H9 (cell line): ENCODE results near the gene TRPC6. TPM values are rescaled to one million over a fixed set of nuclear protein-coding genes. Genes with fewer than 3 reads are reported as not detected.

Experiments
- DNase-seq: peaks from one replicate; pipeline ENCODE4 v3.0.0-alpha.2; 2017
- H2AFZ ChIP-seq: one replicate; pipeline ENCODE4 v1.6.1; 2013; ENCODE audit warnings: mild to moderate bottlenecking, low read length, control low read depth, moderate library complexity
- H2AK5ac ChIP-seq: 2 replicates; pipeline ENCODE4 v1.6.1; 2013; ENCODE audit warnings: low read length, control low read depth, mixed read lengths; ENCODE audit not compliant: insufficient read length
- H2BK120ac ChIP-seq: one replicate; pipeline ENCODE4 v1.6.1; 2013; ENCODE audit warnings: low read depth, mild to moderate bottlenecking, low read length, control low read depth, inconsistent platforms; ENCODE audit not compliant: poor library complexity, severe bottlenecking
- H2BK12ac ChIP-seq: 2 replicates; pipeline ENCODE4 v1.6.1; 2013; ENCODE audit warnings: low read length, control low read depth, mixed read lengths, low read depth; ENCODE audit not compliant: insufficient read length
- H2BK15ac ChIP-seq: 2 replicates; pipeline ENCODE4 v1.6.1; 2013; ENCODE audit warnings: low read depth, low read length, control low read depth
- H2BK20ac ChIP-seq: one replicate; pipeline ENCODE4 v1.6.1; 2013; ENCODE audit warnings: low read depth, mild to moderate bottlenecking, low read length, control low read depth, inconsistent platforms; ENCODE audit not compliant: poor library complexity, severe bottlenecking
- H2BK5ac ChIP-seq: 2 replicates; pipeline ENCODE4 v1.6.1; 2013; ENCODE audit warnings: low read length, control low read depth, mixed read lengths; ENCODE audit not compliant: insufficient read length
- H3K14ac ChIP-seq: 2 replicates; pipeline ENCODE4 v1.6.1; 2013; ENCODE audit warnings: low read length, control low read depth; ENCODE audit not compliant: insufficient read depth
- H3K18ac ChIP-seq: 2 replicates; pipeline ENCODE4 v1.6.1; 2013; ENCODE audit warnings: low read depth, mild to moderate bottlenecking, mixed read lengths, low read length, control low read depth; ENCODE audit not compliant: insufficient read length
- H3K23ac ChIP-seq: 2 replicates; pipeline ENCODE4 v1.6.1; 2013; ENCODE audit warnings: low read length, control low read depth, mixed read lengths, low read depth; ENCODE audit not compliant: insufficient read length
- H3K23me2 ChIP-seq: 2 replicates; pipeline ENCODE4 v1.6.1; 2013; ENCODE audit warnings: low read depth, mild to moderate bottlenecking, mixed read lengths, low read length, control low read depth; ENCODE audit not compliant: insufficient read length, poor library complexity, severe bottlenecking
- H3K27ac ChIP-seq: 2 replicates; pipeline ENCODE4 v1.5.1; 2013; ENCODE audit warnings: low read length, control low read depth, mixed read lengths, low read depth; ENCODE audit not compliant: insufficient read length
- H3K27me3 ChIP-seq: 2 replicates; pipeline ENCODE4 v1.6.1; 2013; ENCODE audit warnings: low read length, control low read depth, inconsistent platforms; ENCODE audit not compliant: insufficient read depth
- H3K4ac ChIP-seq: 2 replicates; pipeline ENCODE4 v1.6.1; 2013; ENCODE audit warnings: low read depth, mild to moderate bottlenecking, control low read depth, inconsistent platforms, low read length, moderate library complexity
- H3K4me1 ChIP-seq: 2 replicates; pipeline ENCODE4 v1.6.1; 2013; ENCODE audit warnings: low read length, control low read depth, inconsistent platforms; ENCODE audit not compliant: insufficient read depth
- H3K4me2 ChIP-seq: 2 replicates; pipeline ENCODE4 v1.6.1; 2013; ENCODE audit warnings: low read length, control low read depth, mixed read lengths; ENCODE audit not compliant: insufficient read length, insufficient read depth
- H3K56ac ChIP-seq: 2 replicates; pipeline ENCODE4 v1.6.1; 2013; ENCODE audit warnings: low read depth, mild to moderate bottlenecking, mixed read lengths, low read length, control low read depth; ENCODE audit not compliant: insufficient read length
- H3K79me1 ChIP-seq: 2 replicates; pipeline ENCODE4 v1.6.1; 2013; ENCODE audit warnings: low read depth, mild to moderate bottlenecking, moderate library complexity, low read length, control low read depth, inconsistent platforms; ENCODE audit not compliant: insufficient read depth, poor library complexity, severe bottlenecking
- H3K79me2 ChIP-seq: 2 replicates; pipeline ENCODE4 v1.6.1; 2013; ENCODE audit warnings: low read length, control low read depth, inconsistent platforms; ENCODE audit not compliant: insufficient read depth
- H3K9ac ChIP-seq: 2 replicates; pipeline ENCODE4 v1.6.1; 2013; ENCODE audit warnings: low read length, control low read depth, mixed read lengths; ENCODE audit not compliant: insufficient read length; ENCODE audit errors: extremely low read depth
- H3K9me3 ChIP-seq: one replicate; pipeline ENCODE4 v1.6.1; 2013; ENCODE audit warnings: low read depth, low read length, inconsistent platforms; ENCODE audit not compliant: control insufficient read depth
- H3T11ph ChIP-seq: one replicate; pipeline ENCODE4 v1.6.1; 2013; ENCODE audit warnings: mild to moderate bottlenecking, low read length, control low read depth, inconsistent platforms
- H4K20me1 ChIP-seq: one replicate; pipeline ENCODE4 v1.6.1; 2013; ENCODE audit not compliant: control insufficient read depth, insufficient read length, insufficient read depth
- H4K5ac ChIP-seq: 2 replicates; pipeline ENCODE4 v1.6.1; 2013; ENCODE audit warnings: low read depth, mild to moderate bottlenecking, mixed read lengths, low read length, control low read depth; ENCODE audit not compliant: insufficient read length
- H4K8ac ChIP-seq: replicated peaks from 2 replicates; pipeline ENCODE4 v1.6.1; 2013; ENCODE audit warnings: low read length, control low read depth, mixed read lengths, low read depth; ENCODE audit not compliant: insufficient read length
- H4K91ac ChIP-seq: 2 replicates; pipeline ENCODE4 v1.6.1; 2013; ENCODE audit warnings: low read depth, mild to moderate bottlenecking, moderate library complexity, mixed read lengths, low read length, control low read depth; ENCODE audit not compliant: insufficient read length
- H3K27ac Mint-ChIP-seq, 3 experiments: 2 replicates in 2 of 3; 3 replicates in 1 of 3; pipeline ENCODE4 v1.8.0; 2020 to 2021; ENCODE audit warnings: mixed read lengths in 3 of 3, mild to moderate bottlenecking in 1 of 3, moderate library complexity in 1 of 3
- H3K27me3 Mint-ChIP-seq: 2 replicates; pipeline ENCODE4 v1.8.0; 2021; ENCODE audit warnings: low read depth, mild to moderate bottlenecking, moderate library complexity, mixed read lengths
- H3K36me3 Mint-ChIP-seq, 3 experiments: 2 replicates in 2 of 3; 3 replicates in 1 of 3; pipeline ENCODE4 v1.8.0; 2020 to 2021; ENCODE audit warnings: low read depth in 3 of 3, mixed read lengths in 3 of 3; ENCODE audit not compliant: insufficient read depth in 1 of 3
- H3K4me1 Mint-ChIP-seq, 2 experiments: 2 replicates each; pipeline ENCODE4 v1.8.0; 2020; ENCODE audit warnings: mixed read lengths in 2 of 2
- H3K4me3 Mint-ChIP-seq, 2 experiments: 2 replicates in 1 of 2; 3 replicates in 1 of 2; pipeline ENCODE4 v1.8.0; 2020 to 2021; ENCODE audit warnings: mild to moderate bottlenecking in 2 of 2, mixed read lengths in 2 of 2, moderate library complexity in 1 of 2
- H3K9me3 Mint-ChIP-seq, 2 experiments: 2 replicates in 1 of 2; 3 replicates in 1 of 2; pipeline ENCODE4 v1.8.0; 2020; ENCODE audit warnings: mild to moderate bottlenecking in 2 of 2, mixed read lengths in 2 of 2, moderate library complexity in 1 of 2
- WGBS: extraction: QIAGEN DNeasy Blood & Tissue Kit; methylation state at CpG from one replicate; pipeline ENCODE4 v1.1.7; 2013; ENCODE audit warnings: missing lambda C conversion rate, low lambda C conversion rate, mixed read lengths; ENCODE audit not compliant: insufficient read length; ENCODE audit errors: extremely low coverage; 5-methylcytosine and 5-hydroxymethylcytosine counted together
- total RNA-seq: library from RNA; stranded (reverse); gene quantifications from 2 replicates; pipeline ENCODE4 v1.2.1, GENCODE V29; 2021
- TF ChIP-seq, protein P1 (sequence below): fragments of 200-600 bp; sonication (generic); conservative IDR thresholded peaks from 3 replicates; pipeline ENCODE4 v1.8.0; 2021; ENCODE audit warnings: antibody characterized with exemption, mild to moderate bottlenecking

Gene TRPC6
- total RNA-seq, 1 experiment from 2014 or later: 14.4 TPM

DNA sequence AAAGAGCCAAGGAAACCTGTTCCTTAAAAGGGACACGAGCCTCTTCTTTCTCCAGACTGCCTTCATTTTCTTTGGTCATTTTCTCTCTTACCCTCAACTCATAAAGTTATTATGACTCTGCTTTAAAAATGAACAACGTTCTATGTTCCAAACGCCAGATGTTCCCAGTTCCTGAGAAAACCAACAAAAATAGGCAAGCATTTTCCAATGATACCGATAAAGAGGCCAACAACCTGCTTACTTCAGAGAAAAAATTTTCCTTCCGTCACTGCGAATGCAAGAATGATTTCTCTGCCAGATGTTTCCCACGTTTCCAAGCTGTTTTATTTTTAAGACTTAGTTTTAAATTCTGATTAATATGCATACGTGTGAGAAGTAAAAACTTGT, 315 bp upstream of the TRPC6 start:
- H2BK15ac ChIP-seq: no peak overlapping the region
- H3K23me2 ChIP-seq: peaks cover 8% of the 10 kb centered on the region
- no peak overlapping the region for H4K8ac ChIP-seq
- H4K91ac ChIP-seq: no peak overlapping the region
- H2BK5ac ChIP-seq: no peak overlapping the region
- WGBS: no CpG with 5 or more reads among the region's 8 CpGs
- no peaks in the 10 kb centered on the region; the same call in 1 of the 2 replicates for H3K4me1 ChIP-seq
- Mint-ChIP-seq H3K27me3 (peaks cover 44% of the 10 kb centered on the region), H3K4me3 (peak overlapping the region; percentile 84 to 89), H3K36me3 (peaks cover 0 to 8% (median 8%) of the 10 kb centered on the region in 3 experiments; a peak in 4 of 7 replicates), H3K27ac (no peak overlapping the region), H3K9me3 (peaks cover 0 to 7% of the 10 kb centered on the region in 2 experiments; a peak in 2 of 5 replicates), H3K4me1 (peaks cover 16 to 24% of the 10 kb centered on the region in 2 experiments)
- H3K27ac ChIP-seq: no peak overlapping the region
- no peaks in the 10 kb centered on the region for H3K79me2 ChIP-seq
- peaks cover 15% of the 10 kb centered on the region for H3K27me3 ChIP-seq
- H2AFZ ChIP-seq: no peak overlapping the region
- no peak overlapping the region for H3K23ac ChIP-seq
- no peak overlapping the region for H2BK20ac ChIP-seq
- no peak overlapping the region for H2AK5ac ChIP-seq
- DNase-seq: no peak
- no peak overlapping the region for H2BK12ac ChIP-seq
- H3K14ac ChIP-seq: no peak overlapping the region
- no peak overlapping the region for H2BK120ac ChIP-seq
- H3K18ac ChIP-seq: no peak overlapping the region
- no peaks in the 10 kb centered on the region for H4K20me1 ChIP-seq
- H3K9me3 ChIP-seq: no peaks in the 10 kb centered on the region
- H3K4ac ChIP-seq: no peak overlapping the region
- no peaks in the 10 kb centered on the region for H3K79me1 ChIP-seq
- no peak overlapping the region for H3K9ac ChIP-seq
- no peak overlapping the region for H4K5ac ChIP-seq
- TF ChIP-seq, protein P1, sequence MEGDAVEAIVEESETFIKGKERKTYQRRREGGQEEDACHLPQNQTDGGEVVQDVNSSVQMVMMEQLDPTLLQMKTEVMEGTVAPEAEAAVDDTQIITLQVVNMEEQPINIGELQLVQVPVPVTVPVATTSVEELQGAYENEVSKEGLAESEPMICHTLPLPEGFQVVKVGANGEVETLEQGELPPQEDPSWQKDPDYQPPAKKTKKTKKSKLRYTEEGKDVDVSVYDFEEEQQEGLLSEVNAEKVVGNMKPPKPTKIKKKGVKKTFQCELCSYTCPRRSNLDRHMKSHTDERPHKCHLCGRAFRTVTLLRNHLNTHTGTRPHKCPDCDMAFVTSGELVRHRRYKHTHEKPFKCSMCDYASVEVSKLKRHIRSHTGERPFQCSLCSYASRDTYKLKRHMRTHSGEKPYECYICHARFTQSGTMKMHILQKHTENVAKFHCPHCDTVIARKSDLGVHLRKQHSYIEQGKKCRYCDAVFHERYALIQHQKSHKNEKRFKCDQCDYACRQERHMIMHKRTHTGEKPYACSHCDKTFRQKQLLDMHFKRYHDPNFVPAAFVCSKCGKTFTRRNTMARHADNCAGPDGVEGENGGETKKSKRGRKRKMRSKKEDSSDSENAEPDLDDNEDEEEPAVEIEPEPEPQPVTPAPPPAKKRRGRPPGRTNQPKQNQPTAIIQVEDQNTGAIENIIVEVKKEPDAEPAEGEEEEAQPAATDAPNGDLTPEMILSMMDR: no peak
- peak overlapping the region; percentile 63 for H3K4me2 ChIP-seq
- no peak overlapping the region for H3K56ac ChIP-seq
- H3T11ph ChIP-seq: no peak overlapping the region
